Subcutaneous abdominal adipose tissue (tissue), 5 donors: ENCODE results near the gene PYCR2.
A peak's percentile ranks its signal among the peaks of the same experiment; 100 is the strongest.
"Not testable (repeated sequence)": the region's sequence is repeated elsewhere in the genome, so short reads cannot be mapped to it uniquely, and the experiment has no call there.

Source experiments
- H3K27ac ChIP-seq: one replicate; pipeline ENCODE4 v1.7.0; 2013; ENCODE audit warnings: low read depth, mild to moderate bottlenecking, inconsistent platforms, low read length, moderate library complexity
- H3K27me3 ChIP-seq, 5 donors: one replicate each; pipeline ENCODE4 v1.7.0; 2013; ENCODE audit warnings: low read length in 5 of 5, inconsistent platforms in 1 of 5; ENCODE audit not compliant: control insufficient read depth in 5 of 5, insufficient read depth in 4 of 5
- H3K36me3 ChIP-seq, 5 donors: one replicate each; pipeline ENCODE4 v1.7.0; 2013; ENCODE audit warnings: low read length in 5 of 5; ENCODE audit not compliant: control insufficient read depth in 5 of 5, insufficient read depth in 5 of 5
- H3K4me1 ChIP-seq, 5 donors: one replicate each; pipeline ENCODE4 v1.7.0; 2013; ENCODE audit warnings: low read length in 5 of 5, mild to moderate bottlenecking in 3 of 5, moderate library complexity in 1 of 5; ENCODE audit not compliant: control insufficient read depth in 5 of 5, insufficient read depth in 5 of 5
- H3K4me3 ChIP-seq, 5 donors: one replicate each; pipeline ENCODE4 v1.7.0; 2013; ENCODE audit warnings: low read length in 5 of 5, low read depth in 1 of 5
- H3K9ac ChIP-seq, 5 donors: one replicate each; pipeline ENCODE4 v1.7.0; 2013; ENCODE audit warnings: low read length in 5 of 5, mild to moderate bottlenecking in 4 of 5, moderate library complexity in 3 of 5
- H3K9me3 ChIP-seq, 5 donors: one replicate each; pipeline ENCODE4 v1.7.0; 2013; ENCODE audit warnings: low read length in 5 of 5; ENCODE audit not compliant: control insufficient read depth in 5 of 5
- donor health status: healthy.
- donor health status: healthy.
- donor health status: healthy.
- donor health status: healthy.
- donor health status: healthy.

Gene PYCR2

DNA sequence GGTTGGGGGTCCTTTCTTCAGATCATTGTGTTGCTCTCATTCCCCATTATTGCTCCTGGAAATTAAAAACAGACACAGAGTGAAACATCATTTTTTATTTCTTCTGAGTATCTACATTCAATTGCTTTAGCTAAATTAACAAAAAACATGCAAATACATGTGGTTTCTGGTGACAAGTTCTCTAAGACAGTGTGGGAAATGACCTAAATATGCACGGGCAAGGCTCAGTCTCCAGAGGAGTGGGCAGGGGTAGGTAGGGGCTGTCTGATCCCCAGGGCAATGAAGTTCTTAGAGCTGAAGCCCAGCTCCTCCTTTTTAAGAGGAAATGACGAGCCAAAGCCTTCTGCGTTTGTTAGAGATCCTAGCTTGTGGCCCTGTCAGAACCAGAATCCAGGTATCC, 12.5 kb upstream of the PYCR2 start:
- no peaks in the 10 kb centered on the region for H3K9me3 ChIP-seq
- H3K36me3 ChIP-seq, result no peaks in the 10 kb centered on the region
- H3K4me1 ChIP-seq, result peaks cover 2 to 15% (median 14%) of the 10 kb centered on the region in 5 donors
- no peaks in the 10 kb centered on the region for H3K27me3 ChIP-seq
- H3K27ac ChIP-seq, result no peak overlapping the region
- no peak overlapping the region for H3K4me3 ChIP-seq
- H3K9ac ChIP-seq, result no peak overlapping the region

DNA sequence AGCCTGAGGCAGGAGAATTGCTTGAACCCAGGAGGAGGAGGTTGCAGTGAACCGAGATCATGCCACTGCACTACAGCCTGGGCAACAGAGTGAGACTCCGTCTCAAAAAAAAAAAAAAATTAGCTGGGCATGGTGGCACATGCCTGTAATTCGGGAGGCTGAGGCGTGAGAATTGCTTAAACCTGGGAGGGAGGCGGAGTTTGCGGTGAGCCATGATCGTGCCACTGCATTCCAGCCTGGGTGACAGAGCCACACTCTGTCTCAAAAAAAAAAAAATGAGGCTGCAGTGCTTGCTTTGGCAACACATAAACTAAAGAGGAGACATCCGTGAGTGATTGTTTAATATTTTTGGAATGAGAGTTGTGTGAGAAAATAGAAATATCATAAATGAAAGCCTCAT, 12.0 kb upstream of the PYCR2 start:
- not testable (repeated sequence) for H3K27ac ChIP-seq, H3K4me3 ChIP-seq, H3K9ac ChIP-seq, H3K9me3 ChIP-seq, H3K36me3 ChIP-seq, H3K27me3 ChIP-seq
- peaks cover 0 to 10% (median 9%) of the 10 kb centered on the region in 5 donors for H3K4me1 ChIP-seq

DNA sequence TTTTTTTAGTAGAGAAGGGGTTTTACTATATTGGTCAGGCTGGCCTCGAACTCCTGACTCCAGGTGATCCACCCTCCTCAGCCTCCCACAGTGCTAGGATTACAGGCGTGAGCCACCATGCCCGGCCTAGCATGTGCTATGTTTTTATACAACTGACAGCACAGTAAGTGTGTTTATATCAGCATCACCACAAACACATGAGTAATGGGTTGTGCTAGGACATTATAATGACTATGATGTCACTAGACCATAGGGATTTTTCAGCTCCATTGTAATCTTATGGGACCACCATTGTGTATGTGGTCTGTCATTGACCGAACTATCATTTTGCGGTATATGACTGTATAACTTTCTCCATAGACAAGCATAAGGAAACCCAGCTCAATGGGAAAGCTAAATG, 10.7 kb upstream of the PYCR2 start:
- no peaks in the 10 kb centered on the region for H3K27me3 ChIP-seq
- no peaks in the 10 kb centered on the region for H3K36me3 ChIP-seq
- no peaks in the 10 kb centered on the region for H3K4me1 ChIP-seq
- no peak overlapping the region for H3K27ac ChIP-seq
- no peak overlapping the region for H3K4me3 ChIP-seq
- no peak overlapping the region for H3K9ac ChIP-seq
- no peaks in the 10 kb centered on the region for H3K9me3 ChIP-seq

DNA sequence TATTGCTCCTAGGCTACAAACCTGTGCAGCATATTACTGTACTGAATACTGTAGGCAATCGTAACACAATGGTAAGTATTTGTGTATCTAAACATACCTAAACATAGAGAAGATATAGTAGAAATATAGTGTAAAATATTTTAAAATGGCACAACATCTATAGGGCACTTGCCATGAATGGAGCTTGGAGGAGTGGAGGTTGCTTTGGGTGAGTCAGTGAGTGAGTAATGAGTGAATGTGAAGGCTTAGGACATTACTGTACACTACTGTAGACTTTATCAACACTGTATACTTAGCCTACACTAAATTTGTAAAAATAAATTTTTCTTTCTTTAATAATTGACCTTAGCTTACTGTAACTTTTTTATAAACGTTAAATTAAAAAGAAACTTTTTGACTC, 9.0 kb upstream of the PYCR2 start:
- H3K9ac ChIP-seq, result no peak overlapping the region
- no peaks in the 10 kb centered on the region for H3K9me3 ChIP-seq
- H3K27ac ChIP-seq, result no peak overlapping the region
- no peaks in the 10 kb centered on the region for H3K27me3 ChIP-seq
- H3K4me3 ChIP-seq, result no peak overlapping the region
- no peaks in the 10 kb centered on the region for H3K4me1 ChIP-seq
- H3K36me3 ChIP-seq, result no peaks in the 10 kb centered on the region

DNA sequence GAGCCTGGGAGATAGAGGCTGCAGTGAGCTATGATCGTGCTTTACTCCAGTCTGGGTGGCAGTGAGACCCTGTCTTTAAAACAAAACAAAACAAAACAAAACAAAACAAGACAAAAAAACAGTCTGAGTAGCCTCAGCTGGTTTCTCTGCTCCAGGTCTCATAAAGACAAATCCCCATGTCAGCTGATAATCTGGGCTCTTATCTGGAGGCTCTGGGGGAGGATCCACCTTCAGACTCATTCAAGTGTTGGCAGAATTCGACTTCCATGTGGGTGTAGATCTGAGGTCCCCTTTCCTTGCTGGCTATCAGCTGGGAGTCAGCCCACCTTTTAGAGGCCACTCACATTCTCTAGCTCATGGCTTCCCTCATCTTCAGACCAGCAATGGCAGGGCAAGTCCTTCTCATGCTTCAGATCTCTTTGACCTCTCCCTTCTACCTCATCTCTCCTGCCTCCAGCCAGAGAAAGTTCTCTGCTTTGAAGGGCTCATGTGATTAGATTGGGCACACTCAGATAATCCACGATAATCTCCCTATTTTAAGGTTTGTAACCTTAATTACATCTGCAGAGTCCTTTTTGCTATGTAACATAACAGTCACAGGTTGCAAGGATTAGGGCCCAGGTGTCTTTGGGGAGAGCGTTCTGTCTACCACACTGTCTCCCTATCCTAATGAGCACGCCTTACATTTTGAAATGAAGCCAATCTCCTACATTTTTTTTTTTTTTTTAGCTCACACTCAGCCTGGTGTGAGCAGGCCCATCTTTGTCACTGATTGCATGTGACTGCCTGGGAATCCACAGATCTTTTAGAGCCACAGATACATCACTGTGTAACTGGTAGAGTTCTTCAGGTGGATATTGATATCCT, 7.5 kb upstream of the PYCR2 start:
- no peaks in the 10 kb centered on the region for H3K36me3 ChIP-seq
- H3K9ac ChIP-seq, result no peak overlapping the region
- H3K27ac ChIP-seq, result no peak overlapping the region
- H3K4me1 ChIP-seq, result no peaks in the 10 kb centered on the region
- no peak overlapping the region for H3K4me3 ChIP-seq
- H3K9me3 ChIP-seq, result no peaks in the 10 kb centered on the region
- H3K27me3 ChIP-seq, result no peaks in the 10 kb centered on the region

DNA sequence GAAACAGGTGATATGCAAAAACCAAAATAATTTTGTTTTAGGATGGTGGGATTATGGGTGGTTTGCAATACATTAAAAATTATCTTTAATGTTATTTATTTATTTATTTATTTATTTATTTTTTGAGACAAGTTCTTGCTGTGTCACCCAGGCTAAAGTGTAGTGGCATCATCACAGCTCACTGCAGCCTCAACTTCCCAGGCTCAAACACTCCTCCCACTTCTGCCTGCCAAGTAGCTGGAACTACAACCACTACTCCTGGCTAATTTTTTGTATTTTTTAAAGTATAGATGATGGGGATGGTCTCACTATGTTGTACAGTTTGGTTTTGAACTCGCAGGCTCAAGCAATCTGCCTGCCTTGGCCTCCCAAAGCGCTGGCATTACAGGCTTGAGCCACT, 6.5 kb upstream of the PYCR2 start:
- Histone ChIP-seq H3K27me3 (no peaks in the 10 kb centered on the region), H3K4me3 (no peak overlapping the region), H3K36me3 (no peaks in the 10 kb centered on the region), H3K9ac (no peak overlapping the region), H3K9me3 (no peaks in the 10 kb centered on the region), H3K27ac (no peak overlapping the region), H3K4me1 (no peaks in the 10 kb centered on the region)

DNA sequence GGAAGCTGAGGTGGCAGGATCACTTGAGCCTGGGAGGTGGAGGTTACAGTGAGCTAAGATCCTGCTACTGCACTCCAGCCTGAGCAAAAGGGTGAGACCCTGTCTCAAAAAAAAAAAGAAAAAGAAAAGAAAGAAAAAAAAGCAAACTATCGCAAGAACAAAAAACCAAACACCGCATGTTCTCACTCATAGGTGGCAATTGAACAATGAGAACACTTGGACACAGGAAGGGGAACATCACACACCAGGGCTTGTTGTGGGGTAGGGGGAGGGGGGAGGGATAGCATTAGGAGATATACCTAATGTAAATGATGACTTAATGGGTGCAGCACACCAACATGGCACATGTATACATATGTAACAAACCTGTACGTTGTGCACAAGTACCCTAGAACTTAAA, 5.4 kb upstream of the PYCR2 start:
- not testable (repeated sequence) for H3K4me3 ChIP-seq, H3K9ac ChIP-seq, H3K36me3 ChIP-seq, H3K9me3 ChIP-seq, H3K27ac ChIP-seq, H3K4me1 ChIP-seq, H3K27me3 ChIP-seq

DNA sequence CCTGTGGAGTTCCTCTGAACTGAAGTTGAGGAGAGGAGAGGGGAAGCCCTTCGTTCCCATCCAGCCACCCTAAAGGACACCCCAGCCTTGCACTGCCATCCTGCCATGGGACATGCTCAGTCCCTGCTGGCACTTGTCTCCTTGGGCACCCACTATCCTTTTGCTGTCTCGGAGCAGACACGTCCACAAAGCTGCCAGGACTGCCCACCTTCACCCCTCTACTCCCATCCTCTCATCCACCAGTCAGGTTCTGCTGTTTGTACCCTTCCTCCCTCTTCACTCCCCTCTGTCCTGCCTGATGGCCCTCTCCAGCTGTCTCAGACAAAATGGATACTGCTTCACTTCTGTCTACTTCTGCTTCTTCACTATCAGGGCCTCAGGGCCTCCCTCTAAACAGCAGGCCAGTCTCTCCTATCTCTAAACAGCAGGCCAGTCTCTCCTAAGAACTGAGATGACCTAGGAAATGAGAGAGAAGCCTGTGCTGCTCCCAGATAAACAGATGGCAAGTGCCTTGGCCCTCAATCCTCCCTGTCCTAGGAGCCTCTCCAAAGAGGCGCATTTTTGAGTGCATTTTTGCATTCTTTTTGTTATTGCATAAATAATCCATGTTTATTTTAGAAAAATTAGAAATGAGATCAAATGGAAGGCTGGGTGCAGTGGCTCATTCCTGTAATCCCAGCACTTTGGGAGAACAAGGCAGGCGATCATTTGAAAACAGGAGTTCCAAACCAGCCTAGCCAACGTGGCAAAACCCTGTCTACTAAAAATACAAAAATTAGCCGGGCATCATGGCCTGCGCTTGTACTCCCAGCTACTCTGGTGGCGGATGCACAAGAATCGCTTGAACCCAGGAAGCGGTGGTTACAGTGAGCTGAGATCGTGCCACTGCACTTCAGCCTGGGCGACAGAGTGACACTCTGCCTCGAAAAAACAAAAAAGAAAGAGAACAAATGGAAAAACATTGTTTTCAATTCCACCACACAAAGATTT, 4.4 kb upstream of the PYCR2 start:
- Histone ChIP-seq H3K4me3 (no peak overlapping the region), H3K27me3 (no peaks in the 10 kb centered on the region), H3K9ac (no peak overlapping the region), H3K9me3 (no peaks in the 10 kb centered on the region), H3K4me1 (peaks cover 0 to 8% (median 5%) of the 10 kb centered on the region in 5 donors), H3K27ac (no peak overlapping the region), H3K36me3 (no peaks in the 10 kb centered on the region)

DNA sequence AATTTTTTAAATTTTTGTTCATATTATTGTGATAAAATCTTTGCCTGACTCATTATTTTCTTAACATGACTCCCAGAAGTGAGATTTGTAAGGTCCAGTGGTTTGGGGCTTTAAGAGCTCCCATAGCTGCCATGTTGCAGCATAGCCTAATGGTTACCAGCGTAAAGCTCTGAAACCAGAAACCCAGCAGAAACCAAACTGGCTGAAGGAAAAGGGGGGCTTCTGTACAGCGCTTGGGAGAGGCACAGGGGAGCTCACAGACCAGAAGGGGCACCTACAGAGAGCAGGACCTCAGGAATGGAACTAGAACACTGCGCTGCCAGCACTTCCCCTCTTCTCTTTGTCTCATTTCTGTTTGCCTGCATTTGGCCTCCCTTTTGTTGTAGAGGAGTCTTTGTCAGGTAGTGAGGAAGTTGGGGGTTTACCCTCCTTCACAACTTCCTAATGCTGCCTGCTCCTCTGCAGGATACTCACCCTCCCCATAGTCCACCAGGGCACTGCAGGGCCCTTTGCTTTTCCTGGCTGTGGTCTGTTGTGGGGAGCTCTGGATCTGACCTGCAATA, 2.6 kb upstream of the PYCR2 start:
- Histone ChIP-seq H3K9me3 (no peaks in the 10 kb centered on the region), H3K27ac (no peak overlapping the region), H3K4me1 (peaks cover 2 to 23% (median 22%) of the 10 kb centered on the region in 5 donors), H3K27me3 (no peaks in the 10 kb centered on the region), H3K4me3 (no peak overlapping the region), H3K36me3 (peaks cover 0 to 6% (median 6%) of the 10 kb centered on the region in 5 donors), H3K9ac (no peak overlapping the region)

DNA sequence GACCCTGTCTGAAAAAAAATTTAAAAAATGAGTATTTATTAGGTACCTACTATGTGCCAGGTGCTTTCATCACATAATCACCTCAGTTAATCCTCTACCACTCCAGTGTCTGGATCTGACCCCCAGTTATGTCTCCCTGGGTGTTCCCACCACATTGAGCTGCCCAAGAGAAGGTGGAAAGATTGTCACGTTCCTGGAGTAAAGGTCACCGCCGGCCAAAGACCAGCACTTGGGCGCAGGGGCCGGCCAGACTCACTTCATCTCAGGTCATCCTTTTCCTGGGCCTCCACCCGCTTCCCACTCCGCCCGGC, 714 bp downstream of the PYCR2 start:
- peak overlapping the region; percentile 78 to 95 (median 94) for H3K4me3 ChIP-seq
- no peaks in the 10 kb centered on the region for H3K27me3 ChIP-seq
- H3K9ac ChIP-seq, result peak overlapping the region in 4 of 5 donors; percentile 75 to 97 (median 95)
- H3K4me1 ChIP-seq, result peaks cover 5 to 35% (median 28%) of the 10 kb centered on the region in 5 donors
- peaks cover 0 to 22% (median 15%) of the 10 kb centered on the region in 5 donors for H3K36me3 ChIP-seq
- H3K27ac ChIP-seq, result peak overlapping the region; percentile 89
- no peaks in the 10 kb centered on the region for H3K9me3 ChIP-seq
